Activated CD4-positive, alpha-beta T cell treated with anti-CD3 and anti-CD28 coated beads for 36 hours (primary cell): Measurements from ENCODE around the gene LEF1. TPM values are rescaled to one million over a fixed set of nuclear protein-coding genes. Genes with fewer than 3 reads are reported as not detected.
A peak's percentile ranks its signal among the peaks of the same experiment; 100 is the strongest.

ENCODE experiments used
- ATAC-seq: fragments of 200-7000 bp; cut with Tn5 transposase; one replicate; pipeline ENCODE4 v1.10.0; 2021; ENCODE audit warnings: mild to moderate bottlenecking, moderate library complexity
- CTCF ChIA-PET: fragments of 350-600 bp; sonication (Branson Sonifier 250); formaldehyde crosslinking; loops from one replicate; lab custom pipeline; 2021; ENCODE audit warnings: antibody characterized with exemption; lab: Charles Lee
- POLR2A ChIA-PET: fragments of 350-600 bp; sonication (Branson Sonifier 250); formaldehyde crosslinking; loops from one replicate; lab custom pipeline; 2021; ENCODE audit warnings: antibody characterized with exemption, inconsistent platforms; lab: Charles Lee
- DNase-seq: peaks from one replicate; pipeline ENCODE4 v3.0.0-alpha.2; 2020
- H3K27ac Mint-ChIP-seq: one replicate; pipeline ENCODE4 v1.8.0; 2021; ENCODE audit warnings: mixed read lengths
- H3K27me3 Mint-ChIP-seq: one replicate; pipeline ENCODE4 v1.8.0; 2021; ENCODE audit warnings: mixed read lengths
- H3K36me3 Mint-ChIP-seq: one replicate; pipeline ENCODE4 v1.8.0; 2021; ENCODE audit warnings: low read depth, mixed read lengths
- H3K4me1 Mint-ChIP-seq: one replicate; pipeline ENCODE4 v1.8.0; 2021; ENCODE audit warnings: mixed read lengths
- H3K4me3 Mint-ChIP-seq: one replicate; pipeline ENCODE4 v1.8.0; 2021; ENCODE audit warnings: mild to moderate bottlenecking, moderate library complexity, mixed read lengths
- H3K9me3 Mint-ChIP-seq: one replicate; pipeline ENCODE4 v1.8.0; 2021; ENCODE audit warnings: low read depth, mixed read lengths
- intact Hi-C, 2 experiments: fragments of 100-400 bp; cut with DNase I in 1 of 2; cut with micrococcal nuclease in 1 of 2; formaldehyde crosslinking; loops; one replicate each; pipeline versions ENCODE4 v1.14.2 to v1.15.1; 2022 to 2024; cut with DNase I, micrococcal nuclease
- total RNA-seq, 2 experiments: library from RNA; stranded (reverse); gene quantifications; one replicate each; pipeline ENCODE4 v1.2.3, GENCODE V29; 2021

Gene LEF1
- total RNA-seq, 2 experiments from 2014 or later = 175 to 302 TPM

DNA sequence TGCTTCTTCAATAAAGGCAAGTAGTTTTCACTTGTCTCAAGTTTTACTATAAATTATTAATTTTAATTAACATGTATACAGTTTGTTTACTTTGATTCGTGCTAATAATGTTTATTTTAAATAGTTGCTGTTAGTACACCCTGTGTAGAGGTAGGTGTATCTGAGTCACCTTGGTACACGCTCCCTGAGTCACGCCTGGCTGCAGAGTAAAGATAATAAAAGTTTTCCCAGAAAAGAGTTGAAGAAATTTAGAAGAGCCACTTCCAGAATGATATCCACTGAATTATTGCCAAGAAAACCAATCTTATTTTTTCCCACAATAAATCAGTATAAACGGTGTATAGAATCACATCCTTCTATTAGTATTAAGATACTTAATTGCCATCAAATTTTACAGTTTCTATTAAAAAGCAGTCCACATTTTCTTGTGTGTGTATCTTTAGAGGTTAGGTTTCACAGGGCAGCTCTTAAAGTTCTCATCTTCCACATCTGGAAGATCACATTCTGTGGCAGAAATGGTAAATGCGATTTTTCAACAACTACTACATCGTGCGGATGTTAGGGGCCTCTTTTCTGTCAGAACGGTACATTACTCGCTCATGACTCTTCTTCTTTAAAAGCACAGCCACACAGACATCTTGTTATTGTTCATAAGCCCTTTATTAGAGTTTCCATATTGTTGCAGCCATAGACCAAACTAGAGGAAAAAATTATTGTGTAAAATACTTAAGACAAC, 123.6 kb downstream of the LEF1 start:
- CTCF ChIA-PET = interaction anchor here (0.6 to 1.7 kb wide), 7 partner anchors 9 to 526 kb away, joined by 3 to 7 read pairs (median 4); no protein-coding TSS in a partner anchor
- H3K36me3 Mint-ChIP-seq = peaks cover 37% of the 10 kb centered on the region
- peaks cover 1% of the 10 kb centered on the region for H3K9me3 Mint-ChIP-seq
- no peaks in the 10 kb centered on the region for H3K27me3 Mint-ChIP-seq
- intact Hi-C loops = loop anchor here (1.0 to 5.0 kb wide), 4 partner anchors 14 to 122 kb away; partner anchors contain the start of gene LEF1 (in 1 of the 2)
- POLR2A ChIA-PET = interaction anchor here (0.6 to 1.6 kb wide), 7 partner anchors 15 to 127 kb away, joined by 3 to 8 read pairs (median 3); partner anchors contain the start of gene LEF1
- peaks cover 61% of the 10 kb centered on the region for H3K4me1 Mint-ChIP-seq
- no peak overlapping the region for H3K4me3 Mint-ChIP-seq
- DNase-seq (no peak), ATAC-seq (peak; percentile 68)
- H3K27ac Mint-ChIP-seq = peak overlapping the region; percentile 88

DNA sequence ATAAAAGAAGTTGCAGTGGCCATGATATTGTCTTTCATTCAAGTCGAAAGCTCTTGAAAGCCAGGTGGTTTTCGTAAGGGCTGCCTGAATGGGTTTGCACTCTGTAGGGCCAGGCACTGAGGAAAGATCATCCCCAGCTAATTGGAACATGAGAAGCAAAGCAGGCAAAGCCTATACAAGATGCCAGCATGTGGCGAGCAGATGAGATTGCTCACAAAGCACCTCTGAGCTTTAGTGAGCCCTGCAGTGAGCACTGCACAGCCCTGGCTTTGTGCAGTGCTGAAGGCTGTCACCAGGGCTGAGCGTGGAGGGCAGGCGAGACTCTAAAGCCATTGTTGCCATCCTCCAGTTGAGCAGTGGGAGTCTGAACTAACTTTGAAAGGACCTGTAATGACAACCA, 125.2 kb downstream of the LEF1 start:
- no peaks in the 10 kb centered on the region for H3K27me3 Mint-ChIP-seq
- POLR2A ChIA-PET = interaction anchor here (1.2 kb wide), 1 partner anchor 16 kb away, joined by 4 read pairs; no protein-coding TSS in a partner anchor

DNA sequence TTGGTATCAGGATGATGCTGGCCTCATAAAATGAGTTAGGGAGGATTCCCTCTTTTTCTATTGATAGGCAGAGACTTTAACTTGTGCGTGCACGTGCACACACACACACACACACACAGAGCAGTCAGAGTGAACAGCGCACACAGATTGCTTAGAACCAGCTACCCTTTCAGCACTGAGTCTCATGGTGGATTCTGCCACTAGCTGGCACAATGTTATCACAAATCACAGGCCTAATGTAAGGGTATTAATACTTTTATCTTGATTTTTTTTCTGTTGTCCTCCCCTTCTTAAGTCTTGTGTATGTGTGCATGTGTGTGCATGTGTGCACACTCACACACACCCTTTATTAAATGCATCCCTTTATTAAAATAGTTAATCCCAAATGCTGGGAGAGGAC, 125.8 kb downstream of the LEF1 start:
- H3K36me3 Mint-ChIP-seq = peaks cover 19% of the 10 kb centered on the region
- POLR2A ChIA-PET = interaction anchor here (1.2 kb wide), 1 partner anchor 16 kb away, joined by 4 read pairs; no protein-coding TSS in a partner anchor
- H3K27me3 Mint-ChIP-seq = no peaks in the 10 kb centered on the region
- ATAC-seq (no peak), DNase-seq (no peak)
- H3K4me1 Mint-ChIP-seq = peaks cover 50% of the 10 kb centered on the region
- peaks cover 4% of the 10 kb centered on the region for H3K9me3 Mint-ChIP-seq
- H3K27ac Mint-ChIP-seq = peak overlapping the region; percentile 76
- no peak overlapping the region for H3K4me3 Mint-ChIP-seq
- intact Hi-C loops = no loop called here
- CTCF ChIA-PET = interaction anchor here (1.1 to 1.5 kb wide), 3 partner anchors 10 to 127 kb away, joined by 3 to 8 read pairs (median 3); no protein-coding TSS in a partner anchor

More for the DNA sequence above, 125.2 kb downstream of the LEF1 start:
- H3K4me3 Mint-ChIP-seq = no peak overlapping the region
- ATAC-seq (peak; percentile 61), DNase-seq (peak; percentile 49)
- H3K27ac Mint-ChIP-seq = peak overlapping the region; percentile 76
- intact Hi-C loops = no loop called here
- H3K4me1 Mint-ChIP-seq = peaks cover 50% of the 10 kb centered on the region
- CTCF ChIA-PET = interaction anchor here (0.6 to 1.5 kb wide), 7 partner anchors 9 to 127 kb away, joined by 3 to 8 read pairs (median 3); no protein-coding TSS in a partner anchor
- peaks cover 24% of the 10 kb centered on the region for H3K36me3 Mint-ChIP-seq
- peaks cover 4% of the 10 kb centered on the region for H3K9me3 Mint-ChIP-seq

DNA sequence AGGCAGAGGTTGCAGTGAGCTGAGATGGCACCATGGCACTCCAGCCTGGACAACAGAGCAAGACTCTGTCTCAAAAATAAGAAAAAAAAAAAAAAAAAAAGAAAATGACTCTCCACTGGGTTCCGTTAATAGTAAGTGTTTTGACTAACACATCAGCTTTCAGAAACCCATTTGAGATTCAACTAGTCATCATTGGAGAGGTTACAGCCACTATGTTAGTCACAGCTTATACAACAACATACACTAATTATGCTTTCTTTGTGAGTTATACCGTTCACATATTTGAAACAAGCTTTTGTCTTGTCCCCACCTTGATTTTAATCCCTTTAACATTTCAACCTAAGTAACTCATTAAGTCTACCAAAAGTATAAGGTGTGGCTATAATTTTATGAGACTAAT, 130.8 kb downstream of the LEF1 start:
- H3K9me3 Mint-ChIP-seq = peaks cover 4% of the 10 kb centered on the region
- ATAC-seq = peak; percentile 80
- H3K36me3 Mint-ChIP-seq = peaks cover 29% of the 10 kb centered on the region
- H3K4me3 Mint-ChIP-seq = no peak overlapping the region
- peaks cover 57% of the 10 kb centered on the region for H3K4me1 Mint-ChIP-seq
- ChIA-PET POLR2A (interaction anchor here (0.7 to 1.2 kb wide), 4 partner anchors 8 to 440 kb away, joined by 3 to 4 read pairs (median 3); no protein-coding TSS in a partner anchor), CTCF (interaction anchor here (1.0 kb wide), 1 partner anchor 8 kb away, joined by 4 read pairs; no protein-coding TSS in a partner anchor)
- H3K27ac Mint-ChIP-seq = peak overlapping the region; percentile 94
- intact Hi-C loops = loop anchor here in 1 of 2 experiments (1.0 to 5.0 kb wide), 3 partner anchors 11 to 584 kb away; partner anchors contain the start of gene RPL34
- H3K27me3 Mint-ChIP-seq = no peaks in the 10 kb centered on the region
- DNase-seq = no peak

DNA sequence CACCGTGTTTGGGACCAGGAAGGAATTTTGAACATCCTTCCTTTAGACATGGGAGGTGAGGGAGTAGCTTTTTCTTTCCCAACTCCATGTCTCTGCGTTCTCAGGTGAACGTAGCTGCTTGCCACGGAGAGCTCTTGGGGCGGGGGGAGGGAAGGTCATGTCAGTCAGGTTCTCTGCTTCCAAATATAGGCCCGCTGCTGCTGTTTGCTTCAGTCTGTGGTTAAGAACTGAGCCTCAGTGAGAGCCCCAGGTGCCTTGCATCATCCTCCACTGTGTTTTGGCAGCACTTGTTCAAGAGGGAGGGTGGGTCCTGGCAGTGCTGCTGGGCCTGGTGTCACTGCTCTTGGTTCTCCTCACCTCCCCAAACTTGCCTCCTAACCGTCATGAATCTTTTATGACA, 132.5 kb downstream of the LEF1 start:
- POLR2A ChIA-PET = interaction anchor here (0.6 to 1.1 kb wide), 5 partner anchors 10 to 130 kb away, joined by 3 to 11 read pairs (median 3); no protein-coding TSS in a partner anchor
- Mint-ChIP-seq H3K27me3 (no peaks in the 10 kb centered on the region), H3K9me3 (peaks cover 7% of the 10 kb centered on the region), H3K27ac (peak overlapping the region; percentile 94), H3K4me1 (peaks cover 65% of the 10 kb centered on the region), H3K4me3 (peak overlapping the region; percentile 59), H3K36me3 (peaks cover 37% of the 10 kb centered on the region)
- intact Hi-C loops = loop anchor here (1.0 to 5.0 kb wide), 2 partner anchors 72 to 586 kb away; partner anchors contain the start of gene RPL34 (in 1 of the 2)
- ATAC-seq (peak; percentile 74), DNase-seq (peak; percentile 86)
- CTCF ChIA-PET = interaction anchor here (0.5 to 2.0 kb wide), 9 partner anchors 11 to 449 kb away, joined by 3 to 7 read pairs (median 4); no protein-coding TSS in a partner anchor

DNA sequence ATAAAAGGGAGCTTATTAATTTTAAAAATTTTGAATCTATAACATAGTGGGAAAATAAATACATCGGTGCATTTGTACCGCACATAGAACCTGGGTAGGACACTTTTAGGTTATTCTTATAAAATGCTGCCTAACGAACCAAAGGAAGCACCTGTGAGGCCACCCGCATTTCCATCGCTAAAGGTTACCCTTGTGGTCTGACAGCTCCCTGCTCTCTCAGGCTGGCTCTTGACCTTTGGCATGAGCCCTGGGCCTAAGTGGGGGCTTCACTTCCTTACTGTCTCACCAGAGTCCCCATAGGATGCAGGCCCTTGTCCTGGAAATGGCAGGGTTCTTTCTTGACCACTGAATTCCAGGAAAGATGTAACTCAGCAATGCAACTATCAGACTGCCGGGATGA, 133.0 kb downstream of the LEF1 start:
- Mint-ChIP-seq H3K36me3 (peaks cover 37% of the 10 kb centered on the region), H3K9me3 (peaks cover 7% of the 10 kb centered on the region), H3K4me1 (peaks cover 70% of the 10 kb centered on the region), H3K27ac (peak overlapping the region; percentile 94), H3K27me3 (no peaks in the 10 kb centered on the region), H3K4me3 (peak overlapping the region; percentile 59)
- intact Hi-C loops = loop anchor here (1.0 to 5.0 kb wide), 2 partner anchors 73 to 587 kb away; partner anchors contain the start of gene RPL34 (in 1 of the 2)
- POLR2A ChIA-PET = interaction anchor here (0.6 to 1.2 kb wide), 6 partner anchors 11 to 131 kb away, joined by 3 to 11 read pairs (median 3); no protein-coding TSS in a partner anchor
- ATAC-seq (no peak), DNase-seq (no peak)
- CTCF ChIA-PET = interaction anchor here (0.5 to 2.1 kb wide), 12 partner anchors 8 to 160 kb away, joined by 3 to 10 read pairs (median 5); no protein-coding TSS in a partner anchor

DNA sequence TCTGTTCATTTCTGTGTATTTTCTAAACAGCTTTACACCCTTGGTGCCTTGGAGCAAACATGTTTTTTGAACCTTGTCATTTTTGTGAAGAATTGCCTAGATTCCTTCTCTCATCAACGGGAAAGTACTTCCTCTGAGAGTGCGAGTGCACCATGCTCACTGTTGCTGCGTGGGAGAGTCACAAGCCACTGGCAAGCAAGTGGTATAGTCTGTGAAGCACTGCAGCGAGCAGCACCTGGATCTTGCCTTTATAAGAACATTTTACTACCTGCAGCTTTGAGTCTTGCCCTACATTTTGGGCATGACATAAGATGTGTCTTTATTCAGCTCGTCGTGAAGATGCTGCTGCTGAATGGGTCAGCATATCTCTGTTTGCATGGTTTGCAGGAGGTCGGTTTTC, 134.2 kb downstream of the LEF1 start:
- no peak for ATAC-seq
- peak overlapping the region; percentile 31 for H3K4me3 Mint-ChIP-seq
- H3K27ac Mint-ChIP-seq = peak overlapping the region; percentile 79
- ChIA-PET CTCF (interaction anchor here (1.3 to 2.1 kb wide), 5 partner anchors 9 to 125 kb away, joined by 4 to 10 read pairs (median 7); no protein-coding TSS in a partner anchor), POLR2A (interaction anchor here (1.2 kb wide), 1 partner anchor 65 kb away, joined by 3 read pairs; no protein-coding TSS in a partner anchor)
- intact Hi-C loops = loop anchor here (5.0 kb wide), 2 partner anchors 323 to 458 kb away; no protein-coding TSS in a partner anchor
- DNase-seq = peak; percentile 57
- peaks cover 4% of the 10 kb centered on the region for H3K9me3 Mint-ChIP-seq
- peaks cover 38% of the 10 kb centered on the region for H3K36me3 Mint-ChIP-seq
- peaks cover 82% of the 10 kb centered on the region for H3K4me1 Mint-ChIP-seq
- no peaks in the 10 kb centered on the region for H3K27me3 Mint-ChIP-seq

DNA sequence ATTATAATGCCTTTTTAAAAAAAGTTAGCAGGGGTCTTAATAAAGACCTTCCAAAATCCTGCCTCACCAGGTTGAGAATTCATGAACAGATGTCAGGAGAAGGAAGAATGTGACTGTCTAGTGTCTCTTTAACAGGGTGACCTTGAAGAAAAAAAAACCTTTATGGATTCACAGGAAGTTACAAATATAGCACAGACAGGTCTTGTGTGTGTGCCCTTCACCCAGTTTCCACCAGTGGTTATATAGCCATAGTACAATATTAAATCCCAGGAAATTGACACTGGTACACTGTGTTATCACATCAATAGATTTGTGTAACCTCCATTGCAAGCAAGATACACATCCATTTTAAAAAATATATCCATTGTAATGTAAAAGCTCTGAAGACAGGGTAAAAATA, 135.4 kb downstream of the LEF1 start:
- intact Hi-C loops = loop anchor here (5.0 kb wide), 2 partner anchors 324 to 459 kb away; no protein-coding TSS in a partner anchor
- Mint-ChIP-seq H3K36me3 (peaks cover 45% of the 10 kb centered on the region), H3K4me1 (peaks cover 89% of the 10 kb centered on the region)

DNA sequence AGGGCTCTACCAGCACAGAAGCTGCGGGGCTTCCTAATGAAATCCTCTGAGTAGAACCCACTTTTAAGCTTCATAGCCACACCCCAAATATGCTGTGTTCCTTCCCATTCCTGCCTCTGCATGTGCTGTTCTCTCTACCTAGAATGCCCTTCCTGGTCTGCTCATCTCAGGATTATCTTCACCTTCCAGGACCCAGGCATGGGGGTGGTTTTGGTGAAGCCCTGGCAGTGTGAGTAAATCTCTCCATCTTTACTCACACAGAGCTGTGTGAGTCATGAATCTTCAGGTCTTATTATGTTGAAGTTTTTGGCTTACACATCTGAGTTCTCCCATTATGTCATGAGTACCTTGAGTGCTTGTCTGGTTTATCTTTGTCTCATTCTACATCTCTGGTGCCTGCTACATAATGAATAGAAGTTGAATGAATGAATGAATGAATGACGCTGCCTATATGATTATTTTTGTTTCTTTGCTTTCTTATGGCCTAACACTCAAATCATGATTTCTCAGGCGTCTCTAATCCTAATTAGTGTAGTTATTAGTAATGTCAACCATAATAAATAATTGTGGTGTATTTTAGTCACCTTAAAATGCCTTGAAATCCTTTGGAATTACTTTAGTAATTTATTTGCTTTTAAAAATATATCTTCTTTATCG, 137.2 kb downstream of the LEF1 start:
- intact Hi-C loops = loop anchor here (1.0 to 5.0 kb wide), 11 partner anchors 13 to 589 kb away; partner anchors contain the start of gene RPL34 (in 1 of the 2)
- H3K36me3 Mint-ChIP-seq = peaks cover 55% of the 10 kb centered on the region
- ATAC-seq (peak; percentile 50), DNase-seq (peak; percentile 78)
- peak overlapping the region; percentile 97 for H3K27ac Mint-ChIP-seq
- no peaks in the 10 kb centered on the region for H3K27me3 Mint-ChIP-seq
- peaks cover 4% of the 10 kb centered on the region for H3K9me3 Mint-ChIP-seq
- CTCF ChIA-PET = interaction anchor here (0.6 to 5.7 kb wide), 23 partner anchors 12 to 542 kb away, joined by 3 to 47 read pairs (median 5); partner anchors contain the start of gene LEF1
- peaks cover 76% of the 10 kb centered on the region for H3K4me1 Mint-ChIP-seq
- no peak overlapping the region for H3K4me3 Mint-ChIP-seq
- POLR2A ChIA-PET = interaction anchor here (0.6 to 1.1 kb wide), 4 partner anchors 22 to 1125 kb away, joined by 3 to 5 read pairs (median 4); no protein-coding TSS in a partner anchor

More for the DNA sequence above, 135.4 kb downstream of the LEF1 start:
- H3K4me3 Mint-ChIP-seq = no peak overlapping the region
- no peaks in the 10 kb centered on the region for H3K27me3 Mint-ChIP-seq
- peak overlapping the region; percentile 33 for H3K27ac Mint-ChIP-seq
- CTCF ChIA-PET = interaction anchor here (0.7 to 2.1 kb wide), 4 partner anchors 15 to 247 kb away, joined by 3 to 10 read pairs (median 4); no protein-coding TSS in a partner anchor
- ATAC-seq (no peak), DNase-seq (no peak)
- POLR2A ChIA-PET = interaction anchor here (0.6 kb wide), 1 partner anchor 98 kb away, joined by 4 read pairs; no protein-coding TSS in a partner anchor
- peaks cover 4% of the 10 kb centered on the region for H3K9me3 Mint-ChIP-seq

DNA sequence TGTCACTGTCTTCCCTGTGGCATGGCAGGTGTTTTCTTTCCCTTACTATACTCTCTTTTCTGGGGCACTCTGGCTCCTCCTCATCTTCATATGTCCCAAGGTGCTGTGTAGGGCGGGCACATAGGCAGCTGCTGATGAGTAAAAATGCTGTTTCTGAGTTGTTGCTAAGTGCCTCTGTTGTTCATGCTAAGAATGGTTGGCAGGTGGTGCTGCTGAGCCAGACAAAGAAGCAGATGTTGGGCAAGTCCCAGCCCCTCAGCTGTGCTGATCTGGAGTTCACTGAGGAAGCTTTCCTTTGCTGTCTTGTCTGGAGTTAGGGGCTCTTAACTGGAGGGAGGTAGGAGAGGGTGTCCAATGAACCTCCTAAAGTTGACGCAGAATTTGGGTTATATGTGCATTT, 138.4 kb downstream of the LEF1 start:
- Mint-ChIP-seq H3K4me1 (peaks cover 65% of the 10 kb centered on the region), H3K36me3 (peaks cover 59% of the 10 kb centered on the region)
- CTCF ChIA-PET = interaction anchor here (0.6 to 5.7 kb wide), 57 partner anchors 9 to 596 kb away, joined by 3 to 47 read pairs (median 4); partner anchors contain the start of genes LEF1 and RPL34

More for the DNA sequence above, 138.4 kb downstream of the LEF1 start:
- H3K27ac Mint-ChIP-seq = peak overlapping the region; percentile 97
- H3K27me3 Mint-ChIP-seq = no peaks in the 10 kb centered on the region
- peaks cover 4% of the 10 kb centered on the region for H3K9me3 Mint-ChIP-seq
- intact Hi-C loops = loop anchor here (1.0 to 5.0 kb wide), 13 partner anchors 14 to 590 kb away; partner anchors contain the start of gene RPL34 (in 1 of the 2)
- POLR2A ChIA-PET = interaction anchor here (0.6 to 1.9 kb wide), 8 partner anchors 15 to 592 kb away, joined by 3 to 5 read pairs (median 3); no protein-coding TSS in a partner anchor
- DNase-seq = peak; percentile 87
- peak overlapping the region; percentile 38 for H3K4me3 Mint-ChIP-seq
- ATAC-seq = peak; percentile 85
